B cell (primary cell): Measurements from ENCODE around the gene ZNF174. TPM values are rescaled to one million over a fixed set of nuclear protein-coding genes. Genes with fewer than 3 reads are reported as not detected.

Experiments used
- ATAC-seq: fragments of 200-7000 bp; cut with Tn5 transposase; one replicate; pipeline ENCODE4 v1.10.0; 2021; ENCODE audit warnings: low read depth, mild to moderate bottlenecking, moderate number of reproducible peaks, moderate library complexity
- CTCF ChIA-PET: fragments of 350-600 bp; sonication (Branson Sonifier 250); formaldehyde crosslinking; loops from one replicate; lab custom pipeline; 2021; ENCODE audit warnings: antibody characterized with exemption, inconsistent platforms; lab: Charles Lee
- POLR2A ChIA-PET: fragments of 350-600 bp; sonication (Branson Sonifier 250); formaldehyde crosslinking; loops from one replicate; lab custom pipeline; 2021; ENCODE audit warnings: antibody characterized with exemption; lab: Charles Lee
- DNase-seq: peaks from one replicate; pipeline ENCODE4 v3.0.0; 2013
- H2AFZ ChIP-seq: 2 replicates; pipeline ENCODE4 v1.6.1; 2012; ENCODE audit warnings: mild to moderate bottlenecking, low read depth, low read length; ENCODE audit not compliant: insufficient read depth, poor library complexity, severe bottlenecking
- H3K27ac ChIP-seq, 2 donors: 1 replicate in 1 of 2; 2 replicates in 1 of 2; pipeline ENCODE4 v1.5.1; 2012 to 2013; ENCODE audit warnings: low read length in 2 of 2, mild to moderate bottlenecking in 2 of 2, moderate library complexity in 1 of 2
- H3K27me3 ChIP-seq, 4 experiments: fragments of 200-600 bp in 1 of 4; sonication (generic) in 1 of 4; replicated peaks in 1 of 4; 1 replicate in 2 of 4; 2 replicates in 2 of 4; pipeline versions ENCODE4 v1.6.1 to v1.7.0; 2013 to 2016; ENCODE audit warnings: low read length in 3 of 4, mild to moderate bottlenecking in 2 of 4, mixed read lengths in 1 of 4, moderate library complexity in 1 of 4; ENCODE audit not compliant: insufficient read depth in 4 of 4, control insufficient read depth in 3 of 4; ENCODE audit errors: control extremely low read depth in 1 of 4
- H3K36me3 ChIP-seq, 2 experiments: replicated peaks in 1 of 2; 1 replicate in 1 of 2; 2 replicates in 1 of 2; pipeline versions ENCODE4 v1.6.1 to v1.7.1; 2013; ENCODE audit warnings: low read length in 1 of 2; ENCODE audit not compliant: insufficient read depth in 2 of 2, control insufficient read depth in 1 of 2; ENCODE audit errors: control extremely low read depth in 1 of 2, extremely low read depth in 1 of 2
- H3K4me1 ChIP-seq, 2 donors: fragments of 200-600 bp in 1 of 2; sonication (generic) in 1 of 2; 1 replicate in 1 of 2; 2 replicates in 1 of 2; pipeline versions ENCODE4 v1.5.1 to v1.6.1; 2013 to 2017; ENCODE audit warnings: low read length in 2 of 2; ENCODE audit not compliant: control insufficient read depth in 2 of 2, insufficient read depth in 2 of 2
- H3K4me2 ChIP-seq: replicated peaks from 2 replicates; pipeline ENCODE3; 2012; ENCODE audit warnings: mild to moderate bottlenecking, low read depth, low read length; ENCODE audit not compliant: poor library complexity, severe bottlenecking
- H3K4me3 ChIP-seq, 5 experiments: fragments of 200-600 bp in 1 of 5; sonication (generic) in 1 of 5; 1 replicate in 3 of 5; 2 replicates in 2 of 5; pipeline versions ENCODE4 v1.5.1 to v1.7.0; 2011 to 2016; ENCODE audit warnings: low read length in 4 of 5, mild to moderate bottlenecking in 4 of 5, low read depth in 2 of 5, control low read depth in 1 of 5, moderate library complexity in 1 of 5; ENCODE audit not compliant: insufficient read depth in 1 of 5; ENCODE audit errors: control extremely low read depth in 1 of 5, extremely low read depth in 1 of 5
- H3K79me2 ChIP-seq: fragments of 200-600 bp; sonication (generic); one replicate; pipeline ENCODE4 v1.6.0; 2016; ENCODE audit warnings: low read length; ENCODE audit not compliant: control insufficient read depth, insufficient read depth
- H3K9ac ChIP-seq: fragments of 200-600 bp; sonication (generic); 2 replicates; pipeline ENCODE4 v1.6.1; 2017; ENCODE audit warnings: mild to moderate bottlenecking, low read length, moderate library complexity
- H3K9me3 ChIP-seq, 3 donors: one replicate each; pipeline versions ENCODE4 v1.6.1 to v1.7.1; 2013; ENCODE audit warnings: low read length in 2 of 3; ENCODE audit not compliant: control insufficient read depth in 2 of 3, insufficient read depth in 1 of 3; ENCODE audit errors: control extremely low read depth in 1 of 3
- H4K20me1 ChIP-seq: 2 replicates; pipeline ENCODE4 v1.6.0; 2012; ENCODE audit warnings: mild to moderate bottlenecking, low read length; ENCODE audit not compliant: insufficient read depth, control insufficient read depth, poor library complexity, severe bottlenecking
- H3K27ac Mint-ChIP-seq: one replicate; pipeline ENCODE4 v1.8.0; 2021; ENCODE audit warnings: mixed read lengths
- H3K27me3 Mint-ChIP-seq: one replicate; pipeline ENCODE4 v1.8.0; 2021; ENCODE audit warnings: mixed read lengths
- H3K4me1 Mint-ChIP-seq: one replicate; pipeline ENCODE4 v1.8.0; 2021; ENCODE audit warnings: mixed read lengths
- H3K4me3 Mint-ChIP-seq: one replicate; pipeline ENCODE4 v1.8.0; 2021; ENCODE audit warnings: mixed read lengths
- H3K9me3 Mint-ChIP-seq: one replicate; pipeline ENCODE4 v1.8.0; 2022; ENCODE audit warnings: mixed read lengths; ENCODE audit not compliant: insufficient read depth
- CTCF ChIP-seq: fragments of 200-600 bp; IDR thresholded peaks from one replicate; pipeline ENCODE4 v1.8.0; 2022; ENCODE audit warnings: antibody characterized with exemption, mild to moderate bottlenecking
- EZH2 ChIP-seq: IDR thresholded peaks from 2 replicates; pipeline ENCODE4 v1.6.1; 2012; ENCODE audit warnings: borderline replicate concordance, low read depth, mild to moderate bottlenecking, moderate library complexity, low read length; ENCODE audit not compliant: insufficient read depth, poor library complexity, severe bottlenecking
- WGBS: methylation state at CpG from one replicate; pipeline ENCODE4 v1.1.5; 2013; ENCODE audit warnings: missing lambda C conversion rate; ENCODE audit not compliant: insufficient coverage; 5-methylcytosine and 5-hydroxymethylcytosine counted together
- intact Hi-C: fragments of 100-400 bp; cut with micrococcal nuclease; formaldehyde crosslinking; loops from one replicate; pipeline ENCODE4 v1.10.0; 2022
- polyA plus RNA-seq: library from polyadenylated mRNA; depleted of rRNA; stranded (reverse); fragments of >200 nt; gene quantifications from 2 replicates; pipeline ENCODE4 v1.2.3, GENCODE V29; 2012
- total RNA-seq, 2 donors: library from RNA; stranded (reverse); fragments of 120-200 nt in 1 of 2; gene quantifications; 1 replicate in 1 of 2; 2 replicates in 1 of 2; pipeline versions ENCODE4 v1.2.3 to v1.2.4, GENCODE V29; 2013 to 2022

ZNF174 gene
- total and polyA plus RNA-seq, 2 donors (not counting 1 experiment from before 2014, with no cell fraction given) = 6.7 to 12.7 TPM

GRCh38 chr16:3458278-3458851, 57.4 kb downstream of the ZNF174 start:
- no peaks in the 10 kb centered on the region for H3K36me3 ChIP-seq
- peak overlapping the region; percentile 49 to 95 for H3K27ac ChIP-seq
- H3K4me2 ChIP-seq = peak overlapping the region; percentile 93
- ATAC-seq (no peak), DNase-seq (no peak)
- POLR2A ChIA-PET = interaction anchor here (1.5 kb wide), 1 partner anchor 57 kb away, joined by 12 read pairs; the partner anchor contains the start of genes ZNF174 and ZSCAN32
- H3K9me3 ChIP-seq = no peaks in the 10 kb centered on the region
- TF ChIP-seq CTCF = peak; percentile 1
- TF ChIP-seq EZH2 = no peak
- CTCF ChIA-PET = interaction anchor here (0.7 to 1.1 kb wide), 2 partner anchors 57 to 191 kb away, joined by 4 to 6 read pairs; partner anchors contain the start of genes ZNF174 and ZSCAN32
- H3K4me3 ChIP-seq = peak overlapping the region; percentile 34 to 86 (median 73)
- Mint-ChIP-seq H3K4me1 (peaks cover 51% of the 10 kb centered on the region), H3K9me3 (no peaks in the 10 kb centered on the region), H3K27me3 (no peaks in the 10 kb centered on the region), H3K4me3 (peak overlapping the region; percentile 92), H3K27ac (peak overlapping the region; percentile 89)
- peak overlapping the region; percentile 92 for H2AFZ ChIP-seq
- peaks cover 65% of the 10 kb centered on the region for H3K79me2 ChIP-seq
- WGBS = under 1% methylated on average over 44 of the region's 47 CpGs
- peaks cover 28 to 39% of the 10 kb centered on the region in 2 donors for H3K4me1 ChIP-seq
- no peaks in the 10 kb centered on the region for H3K27me3 ChIP-seq
- intact Hi-C loops = loop anchor here (1.0 to 5.0 kb wide), 4 partner anchors 154 to 814 kb away; partner anchors contain the start of genes SLX4 and TFAP4
- peaks cover 29% of the 10 kb centered on the region for H4K20me1 ChIP-seq
- H3K9ac ChIP-seq = peak overlapping the region; percentile 89

- H3K27me3 Mint-ChIP-seq = no peaks in the 10 kb centered on the region
- ChIA-PET POLR2A (interaction anchor here (0.6 kb wide), 1 partner anchor 69 kb away, joined by 3 read pairs; no protein-coding TSS in a partner anchor), CTCF (interaction anchor here (0.7 to 1.1 kb wide), 2 partner anchors 58 to 192 kb away, joined by 4 to 6 read pairs; partner anchors contain the start of genes ZNF174 and ZSCAN32)
- WGBS = 18% methylated on average over 10 of the region's 10 CpGs
- H3K27ac ChIP-seq = peak overlapping the region; percentile 49 to 95
- ATAC-seq (no peak), DNase-seq (peak; percentile 38)
- no peaks in the 10 kb centered on the region for H3K27me3 ChIP-seq
- peak overlapping the region; percentile 93 for H3K4me2 ChIP-seq
- H3K27ac Mint-ChIP-seq = peak overlapping the region; percentile 89
- H3K79me2 ChIP-seq = peaks cover 70% of the 10 kb centered on the region
- H3K4me3 ChIP-seq = peak overlapping the region; percentile 34 to 86 (median 73)
- H3K4me3 Mint-ChIP-seq = peak overlapping the region; percentile 92
- peaks cover 28 to 39% of the 10 kb centered on the region in 2 donors for H3K4me1 ChIP-seq
- peak overlapping the region; percentile 92 for H2AFZ ChIP-seq
- H3K9me3 ChIP-seq = no peaks in the 10 kb centered on the region
- peak overlapping the region; percentile 89 for H3K9ac ChIP-seq
- H3K9me3 Mint-ChIP-seq = no peaks in the 10 kb centered on the region
- peaks cover 31% of the 10 kb centered on the region for H4K20me1 ChIP-seq
- intact Hi-C loops = loop anchor here (1.0 to 5.0 kb wide), 4 partner anchors 153 to 813 kb away; partner anchors contain the start of genes SLX4 and TFAP4
- no peaks in the 10 kb centered on the region for H3K36me3 ChIP-seq
- peaks cover 54% of the 10 kb centered on the region for H3K4me1 Mint-ChIP-seq
- no peak for TF ChIP-seq CTCF
- TF ChIP-seq EZH2 = no peak
These were observed 57.9 kb downstream of the ZNF174 start for GRCh38 chr16:3458852-3459361.
